Chondrocyte (in vitro differentiated cells): ENCODE measurements around the gene EVX2. TPM values are rescaled to one million over a fixed set of nuclear protein-coding genes. Genes with fewer than 3 reads are reported as not detected.

Source experiments
- DNase-seq: peaks from one replicate; pipeline ENCODE4 v3.0.0; 2021; ENCODE audit warnings: mixed read lengths, low spot score
- H3K27ac Mint-ChIP-seq: one replicate; pipeline ENCODE4 v1.8.0; 2021; ENCODE audit warnings: mild to moderate bottlenecking, moderate library complexity, mixed read lengths; ENCODE audit not compliant: unreplicated experiment
- H3K27me3 Mint-ChIP-seq: 2 replicates; pipeline ENCODE4 v1.8.0; 2021; ENCODE audit warnings: low read depth, mixed read lengths
- H3K36me3 Mint-ChIP-seq: 2 replicates; pipeline ENCODE4 v1.8.0; 2021; ENCODE audit warnings: low read depth, mixed read lengths
- H3K4me1 Mint-ChIP-seq: 2 replicates; pipeline ENCODE4 v1.8.0; 2021; ENCODE audit warnings: low read depth, mild to moderate bottlenecking, mixed read lengths
- H3K4me3 Mint-ChIP-seq: one replicate; pipeline ENCODE4 v1.8.0; 2021; ENCODE audit warnings: mild to moderate bottlenecking, moderate library complexity, mixed read lengths; ENCODE audit not compliant: unreplicated experiment
- H3K9me3 Mint-ChIP-seq: 2 replicates; pipeline ENCODE4 v1.8.0; 2021; ENCODE audit warnings: low read depth, mixed read lengths
- CTCF ChIP-seq: fragments of 200-600 bp; sonication (generic); IDR thresholded peaks from 2 replicates; pipeline ENCODE4 v1.5.0; 2021; ENCODE audit warnings: antibody characterized with exemption, mild to moderate bottlenecking, moderate library complexity
- total RNA-seq: library from RNA; stranded (reverse); gene quantifications from 3 replicates; pipeline ENCODE4 v1.2.1, GENCODE V29; 2021

The EVX2 gene
- total RNA-seq, 1 donor from 2014 or later: not detected

- Mint-ChIP-seq H3K4me1 (peaks cover 34% of the 10 kb centered on the region), H3K27me3 (peaks cover 80% of the 10 kb centered on the region), H3K36me3 (peaks cover 3% of the 10 kb centered on the region), H3K4me3 (no peak overlapping the region), H3K9me3 (no peaks in the 10 kb centered on the region), H3K27ac (no peak overlapping the region)
- DNase-seq: no peak
- TF ChIP-seq CTCF: no peak
Observed at GRCh38 chr2:176107731-176108181, 24.0 kb upstream of the EVX2 start.

- peaks cover 3% of the 10 kb centered on the region for H3K36me3 Mint-ChIP-seq
- peaks cover 34% of the 10 kb centered on the region for H3K4me1 Mint-ChIP-seq
- H3K9me3 Mint-ChIP-seq: no peaks in the 10 kb centered on the region
- peak within 1 kb of the TSS; percentile 28 for H3K4me3 Mint-ChIP-seq
- peaks cover 81% of the 10 kb centered on the region for H3K27me3 Mint-ChIP-seq
- no peak for DNase-seq
- no peak for TF ChIP-seq CTCF
- no peak within 1 kb of the TSS for H3K27ac Mint-ChIP-seq
Observed at GRCh38 chr2:176106581-176107539, 23.1 kb upstream of the EVX2 start, which contains the start of gene HOXD11. Gene HOXD11 (plus strand): TSS chr2:176107280. CDS start chr2:176107356, 76 bp downstream.

- no peaks in the 10 kb centered on the region for H3K9me3 Mint-ChIP-seq
- H3K36me3 Mint-ChIP-seq: peaks cover 3% of the 10 kb centered on the region
- H3K4me1 Mint-ChIP-seq: peaks cover 30% of the 10 kb centered on the region
- TF ChIP-seq CTCF: no peak
- H3K4me3 Mint-ChIP-seq: peak overlapping the region; percentile 15
- DNase-seq: no peak
- H3K27me3 Mint-ChIP-seq: peaks cover 83% of the 10 kb centered on the region
- no peak overlapping the region for H3K27ac Mint-ChIP-seq
Observed at GRCh38 chr2:176105730-176106580, 22.2 kb upstream of the EVX2 start.

- TF ChIP-seq CTCF: no peak
- no peak for DNase-seq
- Mint-ChIP-seq H3K4me1 (peaks cover 30% of the 10 kb centered on the region), H3K36me3 (peaks cover 3% of the 10 kb centered on the region), H3K27ac (no peak overlapping the region), H3K9me3 (no peaks in the 10 kb centered on the region), H3K27me3 (peaks cover 82% of the 10 kb centered on the region), H3K4me3 (peak overlapping the region; percentile 33)
Observed at GRCh38 chr2:176105078-176105729, 21.4 kb upstream of the EVX2 start.
